ENCODE measurements around the gene DMD.

Gene DMD

DNA sequence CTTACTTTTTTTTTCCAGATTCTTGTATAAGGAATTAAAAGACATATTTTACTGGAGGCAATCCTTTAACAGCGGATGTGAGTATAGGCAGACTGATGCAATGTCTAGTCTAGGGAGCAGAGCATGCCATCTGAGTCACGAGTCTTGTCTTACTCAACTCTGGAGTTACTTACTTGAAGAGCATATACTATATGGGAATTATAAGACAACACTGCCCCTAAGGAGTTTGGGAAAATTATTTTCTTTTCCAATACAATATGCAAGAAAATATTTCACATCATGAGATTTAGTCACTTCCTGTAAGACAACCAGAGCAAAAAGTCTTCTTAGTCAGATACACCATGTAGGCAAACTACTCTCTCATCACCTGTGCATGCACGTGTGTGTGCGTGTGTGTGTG, 1602.2 kb downstream of the DMD start:
- TF ChIP-seq, protein P1, sequence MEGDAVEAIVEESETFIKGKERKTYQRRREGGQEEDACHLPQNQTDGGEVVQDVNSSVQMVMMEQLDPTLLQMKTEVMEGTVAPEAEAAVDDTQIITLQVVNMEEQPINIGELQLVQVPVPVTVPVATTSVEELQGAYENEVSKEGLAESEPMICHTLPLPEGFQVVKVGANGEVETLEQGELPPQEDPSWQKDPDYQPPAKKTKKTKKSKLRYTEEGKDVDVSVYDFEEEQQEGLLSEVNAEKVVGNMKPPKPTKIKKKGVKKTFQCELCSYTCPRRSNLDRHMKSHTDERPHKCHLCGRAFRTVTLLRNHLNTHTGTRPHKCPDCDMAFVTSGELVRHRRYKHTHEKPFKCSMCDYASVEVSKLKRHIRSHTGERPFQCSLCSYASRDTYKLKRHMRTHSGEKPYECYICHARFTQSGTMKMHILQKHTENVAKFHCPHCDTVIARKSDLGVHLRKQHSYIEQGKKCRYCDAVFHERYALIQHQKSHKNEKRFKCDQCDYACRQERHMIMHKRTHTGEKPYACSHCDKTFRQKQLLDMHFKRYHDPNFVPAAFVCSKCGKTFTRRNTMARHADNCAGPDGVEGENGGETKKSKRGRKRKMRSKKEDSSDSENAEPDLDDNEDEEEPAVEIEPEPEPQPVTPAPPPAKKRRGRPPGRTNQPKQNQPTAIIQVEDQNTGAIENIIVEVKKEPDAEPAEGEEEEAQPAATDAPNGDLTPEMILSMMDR (IDR thresholded peaks at IDR 0.05; ENCODE audit: control extremely low read depth, extremely low read depth, low read depth, missing control alignments): no peak
- no peak for DNase-seq (ENCODE audit: extremely low spot score)
- CTCF ChIA-PET: no interaction called here
- POLR2A ChIA-PET: no interaction called here

DNA sequence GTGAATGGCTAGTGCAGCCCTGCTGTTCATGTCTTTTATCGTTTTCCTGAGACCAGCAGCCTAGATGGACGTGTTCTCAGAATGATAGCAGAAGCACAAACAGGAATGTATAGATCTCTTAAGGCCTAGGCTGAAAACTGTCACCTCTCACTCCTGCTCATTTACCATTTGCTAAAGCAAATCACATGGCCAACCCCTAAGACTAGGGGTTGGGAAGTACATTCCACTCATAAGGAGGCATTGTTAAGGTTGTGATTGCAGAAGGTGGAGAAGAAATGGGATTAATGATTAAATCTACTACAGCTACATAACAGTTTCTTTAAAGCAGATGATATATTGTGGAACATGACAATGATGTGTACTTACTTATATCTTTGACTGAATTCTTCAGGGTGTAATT, 1602.7 kb downstream of the DMD start:
- TF ChIP-seq, protein P1 (IDR thresholded peaks at IDR 0.05; ENCODE audit: control extremely low read depth, extremely low read depth, low read depth, missing control alignments): no peak
- POLR2A ChIA-PET: no interaction called here
- no peak for DNase-seq (ENCODE audit: extremely low spot score)
- CTCF ChIA-PET: no interaction called here

DNA sequence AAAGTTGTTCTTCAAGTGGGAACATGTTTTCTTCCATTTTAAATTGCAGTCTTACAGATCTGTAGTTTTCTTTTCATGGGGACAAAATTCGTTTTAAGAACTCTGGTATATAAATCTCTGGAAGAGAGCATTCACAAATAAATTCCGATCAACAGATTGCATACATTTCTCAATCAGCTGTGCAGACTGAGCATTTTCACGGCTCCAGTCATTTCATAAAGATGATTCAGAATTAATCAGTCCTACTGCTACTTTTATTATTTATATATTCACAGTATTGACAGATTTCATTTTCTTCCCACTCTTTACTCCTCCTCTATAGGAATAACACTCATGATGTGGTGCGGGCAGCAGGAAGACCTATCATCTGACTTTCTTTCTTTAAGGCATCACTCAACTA, 1604.6 kb downstream of the DMD start:
- TF ChIP-seq, protein P1 (IDR thresholded peaks at IDR 0.05; ENCODE audit: control extremely low read depth, extremely low read depth, low read depth, missing control alignments): no peak
- POLR2A ChIA-PET: no interaction called here
- CTCF ChIA-PET: no interaction called here
- no peak for DNase-seq (ENCODE audit: extremely low spot score)

DNA sequence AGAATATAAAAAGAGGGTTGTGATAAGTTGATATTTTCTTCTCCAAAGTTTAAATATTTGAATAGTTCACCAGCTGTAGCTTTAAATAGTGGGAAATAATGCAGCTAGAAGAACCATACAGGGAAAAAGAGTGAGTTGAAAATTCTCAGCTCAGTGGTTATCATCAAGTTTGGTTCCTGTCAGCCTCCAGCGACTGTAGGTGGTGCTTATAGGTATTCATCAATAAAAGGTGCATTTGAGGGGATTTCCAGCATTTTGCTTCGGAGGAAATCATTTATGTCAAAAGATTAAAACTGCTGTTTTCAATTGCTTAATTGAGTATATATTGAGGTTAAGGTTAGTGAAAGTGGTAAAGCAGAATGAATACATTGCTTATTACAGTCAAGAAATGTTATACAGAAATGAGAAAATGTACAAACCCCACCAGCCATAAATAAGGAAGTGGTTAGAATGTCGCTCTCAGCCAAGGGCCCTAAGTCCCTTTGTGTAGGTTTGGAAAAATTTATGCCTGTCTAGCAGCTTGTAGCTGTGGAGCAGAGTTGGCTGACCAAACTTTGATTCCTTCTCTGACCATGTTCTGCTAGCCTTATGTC, 1606.6 kb downstream of the DMD start:
- POLR2A ChIA-PET: no interaction called here
- TF ChIP-seq, protein P1 (IDR thresholded peaks at IDR 0.05; ENCODE audit: control extremely low read depth, extremely low read depth, low read depth, missing control alignments): no peak
- CTCF ChIA-PET: no interaction called here
- no peak for DNase-seq (ENCODE audit: extremely low spot score)

DNA sequence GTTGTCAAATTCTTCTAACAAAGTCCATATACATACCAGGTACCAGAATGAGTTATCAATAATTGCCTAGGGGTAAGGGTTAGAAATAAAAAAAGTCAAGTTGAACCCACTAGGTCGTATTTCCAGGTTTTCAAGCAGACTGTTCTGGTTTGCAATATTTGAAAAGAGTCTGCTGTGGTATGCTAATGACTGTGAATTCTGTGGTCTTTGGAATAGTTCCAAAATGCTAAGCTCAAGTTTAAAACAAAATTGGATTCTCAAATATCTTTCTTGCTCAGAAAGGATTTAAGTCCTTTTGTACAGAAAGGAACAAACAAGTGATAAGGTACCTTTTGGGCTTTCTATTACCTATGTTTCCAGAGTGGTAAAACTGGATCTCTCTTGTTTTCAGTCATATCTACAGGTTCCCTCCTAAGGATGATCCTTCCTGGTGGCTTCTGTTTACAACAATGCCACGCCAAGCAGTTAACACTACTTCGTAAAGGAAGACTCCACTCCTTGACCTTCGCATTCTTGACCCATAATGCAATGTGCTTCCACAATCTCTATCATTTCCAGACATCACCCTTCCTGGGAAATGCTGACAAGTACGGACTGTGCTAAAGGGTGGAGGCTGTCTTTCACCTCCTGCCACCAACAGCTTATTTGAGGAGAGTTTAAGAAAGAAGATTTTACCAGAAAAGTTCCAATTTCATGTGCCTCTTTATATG, 1607.8 kb downstream of the DMD start:
- ChIA-PET CTCF (no interaction called here), POLR2A (no interaction called here)
- TF ChIP-seq, protein P1 (IDR thresholded peaks at IDR 0.05; ENCODE audit: control extremely low read depth, extremely low read depth, low read depth, missing control alignments): no peak
- DNase-seq (ENCODE audit: extremely low spot score): no peak

DNA sequence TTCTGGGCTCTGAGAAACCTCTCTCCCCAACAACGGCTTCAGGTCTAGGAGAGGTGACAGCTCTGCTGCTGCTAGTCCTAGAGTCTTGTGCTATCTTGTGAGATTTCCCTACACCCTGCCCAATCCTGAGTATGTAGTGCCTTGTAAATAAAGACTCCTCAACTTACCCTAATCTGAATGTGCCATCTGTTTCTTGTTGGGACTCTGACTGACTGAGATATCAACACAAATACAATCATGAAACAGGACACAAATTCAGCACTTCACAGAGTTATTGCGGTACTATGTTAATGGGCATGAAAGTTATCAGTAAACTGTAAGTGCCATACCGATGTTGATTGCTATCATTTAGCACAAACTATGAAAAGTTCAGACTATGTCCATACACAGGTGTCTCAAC, 1610.5 kb downstream of the DMD start:
- TF ChIP-seq, protein P1 (IDR thresholded peaks at IDR 0.05; ENCODE audit: control extremely low read depth, extremely low read depth, low read depth, missing control alignments): no peak
- CTCF ChIA-PET: no interaction called here
- DNase-seq (ENCODE audit: extremely low spot score): no peak
- POLR2A ChIA-PET: no interaction called here

All from GM10248 (cell line).